GM19099 (cell line): Measurements from ENCODE around the gene SLC7A5.
A peak's percentile ranks its signal among the peaks of the same experiment; 100 is the strongest.

Experiments used
- POLR2A ChIP-seq: IDR thresholded peaks from 3 replicates; pipeline ENCODE4 v1.6.1; 2011; ENCODE audit warnings: low read depth; ENCODE audit not compliant: insufficient read length; ENCODE audit errors: extremely low read depth

SLC7A5 gene

GRCh38 chr16:87860553-87861299, 8.6 kb downstream of the SLC7A5 start:
- no peak for TF ChIP-seq POLR2A

- no peak for TF ChIP-seq POLR2A
These were observed 12.5 kb downstream of the SLC7A5 start for GRCh38 chr16:87856791-87857228.

GRCh38 chr16:87855852-87856715, 13.2 kb downstream of the SLC7A5 start:
- TF ChIP-seq POLR2A, result peak; percentile 13

DNA sequence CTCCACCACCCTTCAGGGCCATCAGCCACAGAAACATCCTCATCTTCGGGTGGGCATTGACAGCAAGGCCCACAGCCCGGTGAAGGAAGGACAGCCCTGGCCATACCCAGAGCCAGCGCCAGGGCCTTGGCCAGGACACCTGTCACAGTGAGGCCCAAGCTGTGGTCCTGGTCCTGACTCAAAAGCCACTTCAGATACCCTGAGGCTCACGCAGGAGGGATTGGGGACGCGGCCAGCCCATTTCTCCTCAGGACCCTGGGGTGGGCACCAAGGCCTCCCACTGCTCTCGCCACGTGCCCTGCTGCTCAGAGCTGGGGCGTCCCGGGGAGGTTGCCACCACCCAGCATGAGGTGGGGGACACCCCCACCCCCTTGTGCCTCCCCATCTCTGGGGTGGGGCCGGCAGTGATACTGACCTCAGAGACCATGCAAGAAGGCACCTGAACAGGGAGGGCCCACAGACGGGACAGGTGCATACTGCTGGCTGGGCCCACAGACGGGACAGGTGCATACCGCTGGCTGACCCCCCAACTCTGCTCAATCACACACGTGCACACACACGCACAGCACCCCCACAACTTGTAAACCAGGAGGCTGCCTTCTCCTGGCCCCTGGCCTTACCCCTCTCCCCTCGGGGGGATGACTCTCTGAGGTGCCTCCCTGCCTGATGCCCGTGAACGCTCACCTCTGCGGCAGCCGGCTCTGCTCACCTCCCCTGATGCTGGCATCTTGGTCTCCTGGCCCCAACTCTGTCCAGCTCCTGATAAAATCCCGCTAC, 14.2 kb downstream of the SLC7A5 start:
- TF ChIP-seq POLR2A, result no peak

DNA sequence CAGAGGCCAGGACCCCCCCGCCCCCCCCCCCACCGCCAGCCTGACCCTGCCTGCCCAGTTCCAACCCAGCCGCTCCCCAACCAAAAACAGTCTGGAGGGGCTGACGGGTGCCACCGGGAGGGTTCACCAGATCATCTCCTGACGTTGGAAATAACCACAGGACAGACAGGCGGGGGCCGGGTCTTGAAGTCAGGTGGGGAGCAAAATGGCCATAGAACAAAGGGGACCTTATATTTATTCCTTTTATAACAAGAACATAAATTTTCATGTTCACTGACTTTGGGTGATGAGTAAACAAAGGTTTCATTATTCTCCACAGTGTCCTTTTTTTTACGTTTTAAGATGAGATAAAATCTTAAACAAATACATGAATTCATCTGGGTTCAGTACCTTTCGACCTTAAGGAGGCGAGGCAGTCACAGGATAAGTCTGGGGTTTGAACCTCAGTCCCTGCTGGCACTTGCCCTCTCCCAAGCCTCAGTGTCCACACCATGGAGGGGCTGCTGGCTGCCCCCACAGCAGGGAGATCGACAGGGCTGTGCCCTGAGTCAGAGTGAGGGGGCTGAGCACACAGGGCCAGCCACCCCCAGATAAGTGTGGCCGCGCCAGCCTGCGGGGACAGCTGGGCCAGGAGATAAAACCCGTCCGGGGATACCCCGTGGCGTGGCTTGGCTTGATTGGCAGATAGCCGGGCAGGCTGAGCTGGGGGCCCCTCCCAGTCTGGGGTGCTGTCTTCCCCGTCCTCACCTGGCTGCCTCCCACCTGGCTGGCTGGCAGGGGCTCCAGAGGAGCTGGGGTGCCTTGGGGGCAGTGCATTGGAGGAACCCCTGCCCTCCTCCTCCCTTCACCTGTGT, 15.0 kb downstream of the SLC7A5 start:
- no peak for TF ChIP-seq POLR2A

DNA sequence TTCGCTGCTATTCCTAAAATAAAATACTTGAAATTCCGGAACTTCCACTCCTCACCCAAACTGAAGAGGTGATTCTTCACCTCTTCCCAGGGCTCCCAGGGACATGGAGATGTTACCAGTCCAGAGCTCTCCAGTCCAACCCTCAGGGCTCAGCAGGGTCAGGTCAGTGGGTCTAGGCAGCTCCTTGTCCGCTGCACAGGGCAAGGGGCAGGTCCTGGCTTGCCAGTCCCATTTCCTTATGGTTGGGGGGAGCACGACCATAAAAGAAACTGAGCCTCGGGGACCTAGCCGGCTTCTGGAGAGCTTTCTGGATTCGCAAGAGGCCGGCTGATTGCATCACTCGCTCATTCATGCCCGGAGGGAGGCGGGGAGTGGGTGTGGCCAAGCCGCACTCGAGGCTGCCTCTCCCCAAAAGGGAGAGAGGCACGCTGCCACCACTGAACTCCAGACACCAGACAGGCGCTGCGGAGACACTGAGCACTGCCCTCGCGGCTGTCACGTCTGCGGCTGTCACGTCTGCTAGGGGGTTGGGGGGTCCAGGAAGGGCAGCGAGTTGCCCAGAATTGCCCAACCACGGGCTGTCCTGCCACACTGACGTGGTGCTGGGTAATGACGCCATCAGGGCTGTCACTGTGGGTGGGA, 15.8 kb downstream of the SLC7A5 start:
- peak; percentile 53 for TF ChIP-seq POLR2A

DNA sequence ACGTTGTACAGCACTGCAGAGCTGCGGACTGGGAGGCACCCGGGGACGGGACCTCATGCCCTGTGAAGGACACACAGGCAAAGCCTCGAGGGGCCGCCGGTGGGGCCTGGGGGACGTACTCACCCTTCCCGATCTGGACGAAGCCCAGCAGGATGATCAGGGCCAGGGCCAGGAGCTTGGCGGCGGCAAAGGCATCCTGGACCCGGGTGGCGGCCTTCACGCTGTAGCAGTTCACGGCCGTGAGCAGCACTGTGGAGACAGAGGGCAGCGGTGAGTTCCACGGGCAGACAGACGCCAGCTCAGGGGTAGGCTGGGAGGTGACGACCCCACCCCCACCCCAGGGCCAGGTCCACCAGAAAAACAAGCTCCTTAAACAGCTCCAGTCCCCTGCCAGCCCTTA, 17.7 kb downstream of the SLC7A5 start:
- no peak for TF ChIP-seq POLR2A

- TF ChIP-seq POLR2A, result no peak
These were observed 18.1 kb downstream of the SLC7A5 start for GRCh38 chr16:87851141-87851587.

- no peak for TF ChIP-seq POLR2A
These were observed 19.0 kb downstream of the SLC7A5 start for GRCh38 chr16:87850009-87851006.

- TF ChIP-seq POLR2A, result no peak
These were observed 19.8 kb downstream of the SLC7A5 start for GRCh38 chr16:87849419-87850008.

- no peak for TF ChIP-seq POLR2A
These were observed 20.5 kb downstream of the SLC7A5 start for GRCh38 chr16:87848676-87849345.
